Activated CD4-positive, alpha-beta T cell treated with anti-CD3 and anti-CD28 coated beads for 36 hours (primary cell): Measurements from ENCODE around the gene PLCB4. TPM values are rescaled to one million over a fixed set of nuclear protein-coding genes. Genes with fewer than 3 reads are reported as not detected.

Experiments used
- ATAC-seq: fragments of 200-7000 bp; cut with Tn5 transposase; one replicate; pipeline ENCODE4 v1.10.0; 2021; ENCODE audit warnings: mild to moderate bottlenecking, moderate library complexity
- CTCF ChIA-PET: fragments of 350-600 bp; sonication (Branson Sonifier 250); formaldehyde crosslinking; loops from one replicate; lab custom pipeline; 2021; ENCODE audit warnings: antibody characterized with exemption; lab: Charles Lee
- POLR2A ChIA-PET: fragments of 350-600 bp; sonication (Branson Sonifier 250); formaldehyde crosslinking; loops from one replicate; lab custom pipeline; 2021; ENCODE audit warnings: antibody characterized with exemption, inconsistent platforms; lab: Charles Lee
- DNase-seq: peaks from one replicate; pipeline ENCODE4 v3.0.0-alpha.2; 2020
- H3K27ac Mint-ChIP-seq: one replicate; pipeline ENCODE4 v1.8.0; 2021; ENCODE audit warnings: mixed read lengths
- H3K27me3 Mint-ChIP-seq: one replicate; pipeline ENCODE4 v1.8.0; 2021; ENCODE audit warnings: mixed read lengths
- H3K36me3 Mint-ChIP-seq: one replicate; pipeline ENCODE4 v1.8.0; 2021; ENCODE audit warnings: low read depth, mixed read lengths
- H3K4me1 Mint-ChIP-seq: one replicate; pipeline ENCODE4 v1.8.0; 2021; ENCODE audit warnings: mixed read lengths
- H3K4me3 Mint-ChIP-seq: one replicate; pipeline ENCODE4 v1.8.0; 2021; ENCODE audit warnings: mild to moderate bottlenecking, moderate library complexity, mixed read lengths
- H3K9me3 Mint-ChIP-seq: one replicate; pipeline ENCODE4 v1.8.0; 2021; ENCODE audit warnings: low read depth, mixed read lengths
- intact Hi-C, 2 experiments: fragments of 100-400 bp; cut with DNase I in 1 of 2; cut with micrococcal nuclease in 1 of 2; formaldehyde crosslinking; loops; one replicate each; pipeline versions ENCODE4 v1.14.2 to v1.15.1; 2022 to 2024; cut with DNase I, micrococcal nuclease
- total RNA-seq, 2 experiments: library from RNA; stranded (reverse); gene quantifications; one replicate each; pipeline ENCODE4 v1.2.3, GENCODE V29; 2021

PLCB4 gene
- total RNA-seq, 2 experiments from 2014 or later, result 0.02 TPM; not detected in 1

DNA sequence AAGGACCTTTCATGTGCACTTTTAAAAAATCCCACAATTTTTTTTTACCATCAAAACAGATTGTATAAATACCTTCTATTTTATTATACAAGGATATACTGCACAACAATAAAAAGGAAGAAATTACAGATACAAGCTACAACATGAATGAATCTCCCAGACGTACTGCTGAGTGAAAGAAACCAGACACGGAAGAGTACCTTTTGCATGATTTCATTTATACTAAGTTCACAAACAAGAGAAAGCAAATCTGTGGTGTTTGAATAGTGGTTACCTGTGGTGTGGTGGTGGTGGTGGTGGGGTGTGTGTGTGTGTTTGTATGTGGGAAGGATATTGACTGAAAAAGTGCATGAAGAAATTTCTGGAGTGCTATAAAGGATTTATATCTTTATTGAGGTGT is 6.8 kb upstream of the PLCB4 start:
- Mint-ChIP-seq H3K36me3 (no peaks in the 10 kb centered on the region), H3K27ac (no peak overlapping the region), H3K4me1 (no peaks in the 10 kb centered on the region), H3K9me3 (no peaks in the 10 kb centered on the region), H3K4me3 (no peak overlapping the region), H3K27me3 (no peaks in the 10 kb centered on the region)
- POLR2A ChIA-PET, result no interaction called here
- DNase-seq, result no peak
- intact Hi-C loops, result no loop called here
- CTCF ChIA-PET, result no interaction called here
- ATAC-seq, result no peak

GRCh38 chr20:9066191-9066590 is 2.7 kb upstream of the PLCB4 start:
- no peak for ATAC-seq
- Mint-ChIP-seq H3K9me3 (no peaks in the 10 kb centered on the region), H3K36me3 (peaks cover 2% of the 10 kb centered on the region), H3K27me3 (peaks cover 11% of the 10 kb centered on the region), H3K27ac (no peak overlapping the region), H3K4me1 (peaks cover 3% of the 10 kb centered on the region), H3K4me3 (no peak overlapping the region)
- DNase-seq, result no peak
- intact Hi-C loops, result no loop called here
- ChIA-PET POLR2A (no interaction called here), CTCF (no interaction called here)

DNA sequence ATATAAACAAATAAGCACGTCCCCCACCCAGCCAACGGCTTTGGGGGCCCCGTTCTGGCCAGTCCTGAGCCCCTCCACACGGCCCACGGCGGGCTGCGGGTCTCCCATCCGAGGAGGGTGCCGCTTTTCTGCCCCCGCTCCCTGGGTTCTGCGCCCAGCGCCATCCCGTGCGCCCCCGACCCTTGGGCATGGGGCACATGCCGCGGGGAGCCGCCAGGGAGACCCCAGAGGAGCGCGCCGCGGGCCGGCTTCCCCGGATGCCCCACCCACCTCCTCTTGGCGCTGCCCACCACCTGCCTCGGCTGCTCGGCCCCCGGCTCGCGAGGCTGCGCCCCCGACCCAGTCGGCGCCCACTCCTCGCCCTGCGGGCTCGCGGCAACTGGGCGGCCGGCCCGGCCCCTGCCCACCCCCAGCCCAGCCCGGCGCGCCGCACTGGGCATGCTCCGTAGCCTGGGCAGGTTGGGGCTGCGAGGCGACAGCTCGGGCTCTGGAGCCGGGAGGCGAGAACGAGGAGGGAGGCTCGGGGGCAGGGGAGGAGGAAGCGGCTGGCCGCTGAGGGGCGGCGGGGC is 570 bp upstream of the PLCB4 start:
- CTCF ChIA-PET, result no interaction called here
- Mint-ChIP-seq H3K4me1 (peaks cover 3% of the 10 kb centered on the region), H3K4me3 (no peak overlapping the region), H3K27me3 (peaks cover 11% of the 10 kb centered on the region), H3K36me3 (peaks cover 2% of the 10 kb centered on the region), H3K27ac (no peak overlapping the region), H3K9me3 (no peaks in the 10 kb centered on the region)
- POLR2A ChIA-PET, result no interaction called here
- ATAC-seq, result no peak
- peak; percentile 15 for DNase-seq
- intact Hi-C loops, result no loop called here

DNA sequence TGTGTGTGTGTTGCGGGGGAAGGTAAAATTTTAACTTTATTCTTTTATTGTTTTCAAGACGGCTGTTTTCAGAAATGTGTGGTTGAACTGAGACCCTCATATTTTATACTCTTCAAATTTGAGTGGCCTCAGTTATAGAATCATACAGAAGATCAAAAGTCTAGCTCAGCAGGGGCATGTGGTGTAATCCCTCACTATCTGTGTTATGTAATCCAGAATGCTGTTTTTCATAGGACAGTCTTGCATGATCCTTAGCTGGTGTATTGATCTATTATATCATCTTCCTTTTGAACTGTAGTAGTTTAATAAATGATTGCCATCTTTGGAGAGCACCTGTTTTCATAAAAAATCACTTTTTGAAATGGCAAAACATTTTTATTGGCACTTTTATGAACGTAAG is 1.4 kb downstream of the PLCB4 start:
- Mint-ChIP-seq H3K27me3 (peaks cover 11% of the 10 kb centered on the region), H3K4me3 (no peak overlapping the region), H3K4me1 (peaks cover 3% of the 10 kb centered on the region), H3K27ac (no peak overlapping the region), H3K36me3 (peaks cover 2% of the 10 kb centered on the region), H3K9me3 (no peaks in the 10 kb centered on the region)
- CTCF ChIA-PET, result interaction anchor here (0.5 kb wide), 1 partner anchor 574 kb away, joined by 3 read pairs; no protein-coding TSS in a partner anchor
- intact Hi-C loops, result no loop called here
- ATAC-seq (no peak), DNase-seq (no peak)
- POLR2A ChIA-PET, result no interaction called here

- H3K9me3 Mint-ChIP-seq, result no peaks in the 10 kb centered on the region
- intact Hi-C loops, result no loop called here
- H3K27me3 Mint-ChIP-seq, result peaks cover 11% of the 10 kb centered on the region
- DNase-seq (no peak), ATAC-seq (no peak)
- H3K36me3 Mint-ChIP-seq, result peaks cover 2% of the 10 kb centered on the region
- peaks cover 3% of the 10 kb centered on the region for H3K4me1 Mint-ChIP-seq
- ChIA-PET CTCF (interaction anchor here (1.0 kb wide), 1 partner anchor 58 kb away, joined by 3 read pairs; no protein-coding TSS in a partner anchor), POLR2A (no interaction called here)
- no peak overlapping the region for H3K4me3 Mint-ChIP-seq
- H3K27ac Mint-ChIP-seq, result no peak overlapping the region
These were observed 3.3 kb downstream of the PLCB4 start for GRCh38 chr20:9071976-9072726.

GRCh38 chr20:9072861-9073500 is 4.1 kb downstream of the PLCB4 start:
- Mint-ChIP-seq H3K9me3 (no peaks in the 10 kb centered on the region), H3K27ac (no peak overlapping the region), H3K36me3 (peaks cover 2% of the 10 kb centered on the region), H3K4me3 (no peak overlapping the region), H3K4me1 (peaks cover 3% of the 10 kb centered on the region), H3K27me3 (peaks cover 9% of the 10 kb centered on the region)
- DNase-seq, result no peak
- ChIA-PET CTCF (no interaction called here), POLR2A (no interaction called here)
- no peak for ATAC-seq
- intact Hi-C loops, result no loop called here

GRCh38 chr20:9075264-9076095 is 6.6 kb downstream of the PLCB4 start:
- ATAC-seq (no peak), DNase-seq (no peak)
- no peaks in the 10 kb centered on the region for H3K4me1 Mint-ChIP-seq
- no peaks in the 10 kb centered on the region for H3K36me3 Mint-ChIP-seq
- ChIA-PET CTCF (no interaction called here), POLR2A (no interaction called here)
- H3K27ac Mint-ChIP-seq, result no peak overlapping the region
- H3K4me3 Mint-ChIP-seq, result no peak overlapping the region
- intact Hi-C loops, result no loop called here
- H3K27me3 Mint-ChIP-seq, result no peaks in the 10 kb centered on the region
- H3K9me3 Mint-ChIP-seq, result no peaks in the 10 kb centered on the region

DNA sequence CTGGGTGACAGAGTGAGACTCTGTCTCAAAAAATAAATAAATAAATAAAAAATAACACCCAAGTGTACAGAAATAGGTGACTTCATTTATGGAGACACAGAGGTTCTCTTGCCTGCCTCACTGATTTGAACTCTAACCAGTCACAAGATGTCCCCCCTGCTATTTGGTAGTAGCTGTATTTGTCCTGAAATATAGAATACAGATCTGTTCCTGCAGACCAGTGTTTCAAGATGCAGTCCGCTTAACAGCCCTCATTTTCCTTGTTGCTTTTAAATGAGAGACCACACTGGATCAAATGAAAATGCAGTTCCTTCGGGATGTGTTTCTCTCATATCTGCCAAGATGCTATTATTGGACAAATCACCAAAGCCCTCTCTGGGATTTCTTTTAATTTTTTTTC is 7.6 kb downstream of the PLCB4 start:
- intact Hi-C loops, result no loop called here
- ATAC-seq (no peak), DNase-seq (no peak)
- H3K27ac Mint-ChIP-seq, result no peak overlapping the region
- no peak overlapping the region for H3K4me3 Mint-ChIP-seq
- H3K27me3 Mint-ChIP-seq, result no peaks in the 10 kb centered on the region
- no peaks in the 10 kb centered on the region for H3K4me1 Mint-ChIP-seq
- H3K9me3 Mint-ChIP-seq, result no peaks in the 10 kb centered on the region
- H3K36me3 Mint-ChIP-seq, result no peaks in the 10 kb centered on the region
- CTCF ChIA-PET, result no interaction called here
- POLR2A ChIA-PET, result no interaction called here

- H3K27ac Mint-ChIP-seq, result no peak overlapping the region
- ATAC-seq (no peak), DNase-seq (no peak)
- intact Hi-C loops, result no loop called here
- ChIA-PET POLR2A (no interaction called here), CTCF (no interaction called here)
- no peaks in the 10 kb centered on the region for H3K4me1 Mint-ChIP-seq
- no peaks in the 10 kb centered on the region for H3K27me3 Mint-ChIP-seq
- H3K4me3 Mint-ChIP-seq, result no peak overlapping the region
- no peaks in the 10 kb centered on the region for H3K36me3 Mint-ChIP-seq
- no peaks in the 10 kb centered on the region for H3K9me3 Mint-ChIP-seq
These were observed 10.2 kb downstream of the PLCB4 start for GRCh38 chr20:9078826-9079731.

GRCh38 chr20:9081423-9081966 is 12.6 kb downstream of the PLCB4 start:
- H3K4me1 Mint-ChIP-seq, result no peaks in the 10 kb centered on the region
- no peak overlapping the region for H3K4me3 Mint-ChIP-seq
- no peaks in the 10 kb centered on the region for H3K9me3 Mint-ChIP-seq
- CTCF ChIA-PET, result no interaction called here
- ATAC-seq, result no peak
- POLR2A ChIA-PET, result no interaction called here
- no peak overlapping the region for H3K27ac Mint-ChIP-seq
- no peaks in the 10 kb centered on the region for H3K27me3 Mint-ChIP-seq
- intact Hi-C loops, result no loop called here
- DNase-seq, result no peak
- no peaks in the 10 kb centered on the region for H3K36me3 Mint-ChIP-seq
